ENCODE data around the gene TFB2M. TPM values are rescaled to one million over a fixed set of nuclear protein-coding genes. Genes with fewer than 3 reads are reported as not detected.

Gene TFB2M
- total RNA-seq, 2 experiments from 2014 or later, result 15.0 to 17.5 TPM

- BruUV-seq (replicated peaks), result no TSS peak
- H3K4me3 ChIP-seq (ENCODE audit: low read depth, low read length, poor library complexity, severe bottlenecking), result no peak overlapping the region
- intact Hi-C loops (cut with micrococcal nuclease; ENCODE audit: unreplicated experiment), result no loop called here
- H3K9me2 ChIP-seq (ENCODE audit: insufficient read depth, low read length), result no peaks in the 10 kb centered on the region
- H3K9me3 ChIP-seq (ENCODE audit: low read length), result no peaks in the 10 kb centered on the region
- H3K36me3 ChIP-seq (ENCODE audit: insufficient read depth, low read length), result peaks cover 16% of the 10 kb centered on the region; the same call in 1 of the 2 replicates
- H3K79me2 ChIP-seq (ENCODE audit: insufficient read depth, low read depth, low read length), result peaks cover 65% of the 10 kb centered on the region
- peaks cover 25% of the 10 kb centered on the region for H3K4me1 ChIP-seq (ENCODE audit: insufficient read depth, low read length, poor library complexity, severe bottlenecking)
- H3K4me2 ChIP-seq (ENCODE audit: low read length), result no peak overlapping the region
- no peaks in the 10 kb centered on the region for H4K20me1 ChIP-seq (ENCODE audit: insufficient read depth, low read length)
- ChIA-PET CTCF (ENCODE audit: unreplicated experiment) (no interaction called here), POLR2A (interaction anchor here (0.6 kb wide), 1 partner anchor 77 kb away, joined by 3 read pairs; no protein-coding TSS in a partner anchor)
- no peak for DNase-seq (ENCODE audit: low spot score)
- no peak overlapping the region for H2AFZ ChIP-seq (ENCODE audit: low read length)
- TF ChIP-seq EZH2phosphoT487 (IDR thresholded peaks at IDR 0.05; ENCODE audit: borderline replicate concordance, low read depth, low read length) (no peak), CTCF (conservative IDR thresholded peaks at IDR 0.05; ENCODE audit: low read length) (no peak)
- no peak overlapping the region for H3K27ac ChIP-seq (ENCODE audit: low read depth, low read length, poor library complexity, severe bottlenecking)
Measured at GRCh38 chr1:246583448-246584185, 17.6 kb upstream of the TFB2M start.

- H2AFZ ChIP-seq (ENCODE audit: low read length), result no peak overlapping the region
- H3K9me2 ChIP-seq (ENCODE audit: insufficient read depth, low read length), result no peaks in the 10 kb centered on the region
- intact Hi-C loops (cut with micrococcal nuclease; ENCODE audit: unreplicated experiment), result no loop called here
- ChIA-PET POLR2A (interaction anchor here (0.6 kb wide), 1 partner anchor 77 kb away, joined by 3 read pairs; no protein-coding TSS in a partner anchor), CTCF (ENCODE audit: unreplicated experiment) (no interaction called here)
- no peak overlapping the region for H3K4me2 ChIP-seq (ENCODE audit: low read length)
- H3K4me3 ChIP-seq (ENCODE audit: low read depth, low read length, poor library complexity, severe bottlenecking), result no peak overlapping the region
- no peak for TF ChIP-seq EZH2phosphoT487 (IDR thresholded peaks at IDR 0.05; ENCODE audit: borderline replicate concordance, low read depth, low read length)
- TF ChIP-seq CTCF (conservative IDR thresholded peaks at IDR 0.05; ENCODE audit: low read length), result no peak
- no peaks in the 10 kb centered on the region for H3K9me3 ChIP-seq (ENCODE audit: low read length)
- H4K20me1 ChIP-seq (ENCODE audit: insufficient read depth, low read length), result no peaks in the 10 kb centered on the region
- no TSS peak for BruUV-seq (replicated peaks)
- peaks cover 16% of the 10 kb centered on the region; the same call in 1 of the 2 replicates for H3K36me3 ChIP-seq (ENCODE audit: insufficient read depth, low read length)
- H3K79me2 ChIP-seq (ENCODE audit: insufficient read depth, low read depth, low read length), result peaks cover 64% of the 10 kb centered on the region
- DNase-seq (ENCODE audit: low spot score), result no peak
- H3K27ac ChIP-seq (ENCODE audit: low read depth, low read length, poor library complexity, severe bottlenecking), result no peak overlapping the region
- peaks cover 30% of the 10 kb centered on the region for H3K4me1 ChIP-seq (ENCODE audit: insufficient read depth, low read length, poor library complexity, severe bottlenecking)
Measured at GRCh38 chr1:246583056-246583440, 17.0 kb upstream of the TFB2M start.

Data from OCI-LY7 (cell line).